Ectodermal cell (in vitro differentiated cells): ENCODE data around the gene GNRHR.
"Not testable (repeated sequence)": the region's sequence is repeated elsewhere in the genome, so short reads cannot be mapped to it uniquely, and the experiment has no call there.

Experiments used
- H3K27ac ChIP-seq: 2 replicates; pipeline ENCODE4 v1.7.0; 2013; ENCODE audit warnings: mild to moderate bottlenecking, low read depth, low read length; ENCODE audit not compliant: insufficient read depth, poor library complexity, severe bottlenecking
- H3K27me3 ChIP-seq: 2 replicates; pipeline ENCODE4 v1.7.0; 2013; ENCODE audit warnings: mild to moderate bottlenecking, low read length; ENCODE audit not compliant: insufficient read depth, control insufficient read depth, poor library complexity, severe bottlenecking
- H3K36me3 ChIP-seq: one replicate; pipeline ENCODE4 v1.7.0; 2013; ENCODE audit warnings: low read length; ENCODE audit not compliant: control insufficient read depth, insufficient read depth
- H3K4me1 ChIP-seq: one replicate; pipeline ENCODE4 v1.7.0; 2013; ENCODE audit warnings: low read length; ENCODE audit not compliant: control insufficient read depth, insufficient read depth
- H3K4me3 ChIP-seq: 2 replicates; pipeline ENCODE4 v1.7.0; 2013; ENCODE audit warnings: low read depth, low read length, control low read depth; ENCODE audit not compliant: insufficient read depth
- H3K9me3 ChIP-seq: 2 replicates; pipeline ENCODE4 v1.7.0; 2013; ENCODE audit warnings: mild to moderate bottlenecking, low read length, moderate library complexity; ENCODE audit not compliant: control insufficient read depth
- WGBS, 2 experiments: methylation state at CpG; one replicate each; pipeline ENCODE4 v1.1.7; 2013; ENCODE audit warnings: missing lambda C conversion rate in 2 of 2; 5-methylcytosine and 5-hydroxymethylcytosine counted together

GNRHR gene

GRCh38 chr4:67718848-67719247, 35.3 kb downstream of the GNRHR start:
- Histone ChIP-seq H3K36me3 (no peaks in the 10 kb centered on the region), H3K4me3 (no peak overlapping the region), H3K4me1 (peaks cover 7% of the 10 kb centered on the region), H3K27ac (no peak overlapping the region), H3K9me3 (no peaks in the 10 kb centered on the region), H3K27me3 (no peaks in the 10 kb centered on the region)
- 93 to 95% methylated on average over 2 of the region's 2 CpGs for WGBS, 2 experiments

GRCh38 chr4:67717586-67717985, 36.6 kb downstream of the GNRHR start:
- Histone ChIP-seq H3K9me3 (no peaks in the 10 kb centered on the region), H3K4me1 (peaks cover 13% of the 10 kb centered on the region), H3K27me3 (no peaks in the 10 kb centered on the region), H3K4me3 (no peak overlapping the region), H3K36me3 (no peaks in the 10 kb centered on the region), H3K27ac (no peak overlapping the region)
- 94% methylated on average over 2 of the region's 2 CpGs for WGBS, 2 experiments

GRCh38 chr4:67714955-67715354, 39.2 kb downstream of the GNRHR start:
- Histone ChIP-seq H3K27ac (no peak overlapping the region), H3K4me1 (peaks cover 17% of the 10 kb centered on the region), H3K4me3 (no peak overlapping the region), H3K9me3 (no peaks in the 10 kb centered on the region), H3K27me3 (no peaks in the 10 kb centered on the region), H3K36me3 (no peaks in the 10 kb centered on the region)
- WGBS, 2 experiments, result 96% methylated on average over 6 of the region's 6 CpGs

- WGBS, 2 experiments, result 88 to 96% methylated on average over 1 of the region's 1 CpG
- H3K4me3 ChIP-seq, result no peak overlapping the region
- H3K27me3 ChIP-seq, result no peaks in the 10 kb centered on the region
- H3K9me3 ChIP-seq, result no peaks in the 10 kb centered on the region
- peaks cover 17% of the 10 kb centered on the region for H3K4me1 ChIP-seq
- H3K36me3 ChIP-seq, result no peaks in the 10 kb centered on the region
- no peak overlapping the region for H3K27ac ChIP-seq
Observed at GRCh38 chr4:67714248-67714583, 40.0 kb downstream of the GNRHR start.

DNA sequence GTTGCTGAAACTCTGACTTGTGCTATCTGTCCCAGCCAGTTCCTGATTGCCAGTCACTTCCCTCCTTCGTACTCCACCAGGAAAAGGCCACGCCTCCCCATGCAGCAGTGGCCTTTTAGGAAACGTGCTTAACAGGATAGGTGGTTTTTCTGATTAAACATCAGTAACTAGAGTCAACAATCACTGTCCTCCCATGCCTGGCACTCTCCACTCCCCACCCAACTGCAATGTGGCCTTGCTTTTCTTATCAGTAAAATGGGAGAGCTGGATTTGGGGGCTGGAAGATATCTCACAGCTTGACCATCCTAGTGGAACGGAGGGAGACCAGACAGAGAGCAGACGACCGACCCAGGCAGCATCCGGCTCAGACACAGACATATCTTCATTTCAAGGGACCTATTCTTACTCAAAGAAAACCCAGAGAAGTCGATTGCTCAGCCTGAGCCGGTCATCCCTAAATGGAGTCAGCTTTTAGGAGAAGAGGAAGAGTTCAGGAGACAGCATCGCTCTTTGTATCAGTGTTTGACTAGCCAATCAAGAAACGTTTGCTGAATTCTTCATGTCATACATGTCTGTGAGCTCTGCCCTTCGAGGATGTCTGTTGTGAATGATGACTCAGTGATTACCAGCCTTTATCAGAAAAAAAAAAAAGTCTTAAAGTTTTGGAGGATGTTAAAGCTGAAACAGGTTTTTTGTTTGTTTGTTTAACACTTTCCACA, 40.5 kb downstream of the GNRHR start:
- Histone ChIP-seq H3K36me3 (no peaks in the 10 kb centered on the region), H3K27ac (no peak overlapping the region), H3K4me1 (peaks cover 17% of the 10 kb centered on the region), H3K4me3 (no peak overlapping the region), H3K27me3 (no peaks in the 10 kb centered on the region), H3K9me3 (no peaks in the 10 kb centered on the region)
- 89 to 92% methylated on average over 11 to 12 of the region's 12 CpGs for WGBS, 2 experiments

- Histone ChIP-seq H3K27ac (no peak overlapping the region), H3K4me3 (no peak overlapping the region), H3K4me1 (peaks cover 17% of the 10 kb centered on the region), H3K36me3 (no peaks in the 10 kb centered on the region), H3K9me3 (no peaks in the 10 kb centered on the region), H3K27me3 (no peaks in the 10 kb centered on the region)
- WGBS, 2 experiments, result 80 to 81% methylated on average over 6 to 7 of the region's 7 CpGs
Observed at GRCh38 chr4:67712650-67713528, 41.3 kb downstream of the GNRHR start.

DNA sequence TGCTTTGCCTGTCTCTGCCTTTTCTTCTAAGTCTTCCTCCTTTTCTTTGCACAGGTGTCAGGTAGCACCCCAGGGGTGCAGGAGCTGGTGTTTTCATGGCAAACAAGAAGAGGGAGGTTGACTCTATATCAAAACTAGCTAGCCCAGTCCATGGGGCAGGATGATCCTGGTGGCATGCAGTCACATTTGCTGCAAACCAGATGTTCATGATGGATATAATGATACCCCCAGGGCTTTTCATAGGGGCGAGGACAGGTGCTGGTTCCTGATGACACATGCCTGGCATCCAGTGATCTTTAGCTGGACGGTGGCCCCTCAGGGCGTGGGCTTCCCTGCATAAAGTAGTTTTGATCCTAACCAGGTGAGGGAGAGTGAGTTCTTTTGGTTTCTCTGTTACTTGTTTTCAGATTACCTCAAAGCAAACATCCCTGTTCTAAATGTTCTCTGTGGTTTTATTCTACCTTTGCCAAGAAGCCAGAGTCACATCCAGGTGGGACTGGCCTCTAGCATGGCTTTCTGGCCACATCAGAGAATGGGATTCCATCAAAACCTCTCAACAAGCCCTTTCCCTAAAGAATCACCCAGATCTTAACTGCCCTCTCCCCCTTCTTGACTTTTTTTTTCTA, 42.1 kb downstream of the GNRHR start:
- Histone ChIP-seq H3K9me3 (no peaks in the 10 kb centered on the region), H3K4me3 (no peak overlapping the region), H3K27me3 (no peaks in the 10 kb centered on the region), H3K36me3 (no peaks in the 10 kb centered on the region), H3K4me1 (peaks cover 17% of the 10 kb centered on the region), H3K27ac (no peak overlapping the region)
- WGBS, 2 experiments, result 86 to 92% methylated on average over 3 of the region's 3 CpGs

DNA sequence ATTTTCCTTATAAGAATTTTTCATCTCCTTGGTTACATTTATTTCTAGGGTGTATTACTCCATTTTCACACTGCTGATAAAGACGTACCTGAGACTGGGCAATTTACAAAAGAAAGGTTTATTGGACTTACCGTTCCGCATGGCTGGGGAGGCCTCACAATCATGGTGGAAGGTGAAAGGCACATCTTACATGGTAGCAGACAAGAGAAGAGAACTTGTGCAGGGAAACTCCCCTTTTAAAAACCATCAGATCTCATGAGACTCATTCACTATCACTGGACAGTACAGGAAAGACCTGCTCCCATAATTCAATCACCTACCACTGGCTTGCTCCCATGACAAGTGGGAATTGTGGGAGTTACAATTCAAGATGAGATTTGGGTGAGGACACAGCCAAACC, 47.5 kb downstream of the GNRHR start:
- WGBS, 2 experiments, result 93 to 97% methylated on average over 3 of the region's 3 CpGs
- not testable (repeated sequence) for H3K27me3 ChIP-seq, H3K4me1 ChIP-seq

DNA sequence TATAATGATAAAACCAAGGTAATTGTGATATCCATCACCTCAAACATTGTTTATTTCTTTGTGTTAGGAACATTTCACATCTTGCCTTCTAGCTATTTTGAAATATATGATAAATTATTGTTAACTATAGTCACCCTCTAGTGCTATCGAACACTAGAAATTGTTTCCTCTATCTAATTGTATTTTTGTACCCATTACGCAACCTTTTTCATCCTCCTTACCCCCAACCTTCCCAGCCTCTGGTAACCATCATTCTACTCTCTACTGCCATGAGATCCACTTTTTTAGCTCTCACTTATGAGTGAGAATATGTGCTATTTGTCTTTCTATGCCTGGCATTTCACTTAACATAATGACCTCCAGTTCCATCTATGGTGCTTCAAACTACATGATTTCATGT, 49.3 kb downstream of the GNRHR start:
- Histone ChIP-seq H3K4me1 (peaks cover 6% of the 10 kb centered on the region), H3K36me3 (no peaks in the 10 kb centered on the region), H3K27ac (no peak overlapping the region), H3K27me3 (no peaks in the 10 kb centered on the region), H3K9me3 (no peaks in the 10 kb centered on the region), H3K4me3 (no peak overlapping the region)
- WGBS, 2 experiments, result 96 to 100% methylated on average over 2 of the region's 2 CpGs

More for the DNA sequence above, 47.5 kb downstream of the GNRHR start:
- H3K27ac ChIP-seq, H3K36me3 ChIP-seq, H3K9me3 ChIP-seq, H3K4me3 ChIP-seq: not testable (repeated sequence)

GRCh38 chr4:67702166-67702565, 52.0 kb downstream of the GNRHR start:
- Histone ChIP-seq H3K4me3 (no peak overlapping the region), H3K9me3 (no peaks in the 10 kb centered on the region), H3K27ac (no peak overlapping the region), H3K36me3 (no peaks in the 10 kb centered on the region), H3K27me3 (no peaks in the 10 kb centered on the region), H3K4me1 (peaks cover 6% of the 10 kb centered on the region)
- 100% methylated on average over 1 to 2 of the region's 2 CpGs for WGBS, 2 experiments
